ENCODE data around the gene RPS24.

Gene RPS24

DNA sequence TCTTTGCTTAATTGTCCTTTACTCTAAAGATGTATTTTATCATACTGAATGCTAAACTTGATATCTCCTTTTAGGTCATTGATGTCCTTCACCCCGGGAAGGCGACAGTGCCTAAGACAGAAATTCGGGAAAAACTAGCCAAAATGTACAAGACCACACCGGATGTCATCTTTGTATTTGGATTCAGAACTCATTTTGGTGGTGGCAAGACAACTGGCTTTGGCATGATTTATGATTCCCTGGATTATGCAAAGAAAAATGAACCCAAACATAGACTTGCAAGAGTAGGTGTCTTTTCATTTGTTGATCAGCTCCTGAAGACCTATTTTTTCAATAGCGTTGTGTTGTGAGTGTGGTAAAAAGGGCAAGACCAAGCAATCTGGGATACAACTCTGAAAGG, 1.8 kb downstream of the RPS24 start:
- Histone ChIP-seq H3K4me3 (ENCODE audit: low read length) (peak overlapping the region; percentile 98), H3K9me2 (replicated peaks; ENCODE audit: insufficient read depth, low read length) (no peaks in the 10 kb centered on the region), H3K27ac (ENCODE audit: low read length) (no peak overlapping the region), H3K9ac (ENCODE audit: low read length) (peak overlapping the region; percentile 92; the same call in 1 of the 2 replicates), H3K27me3 (replicated peaks; ENCODE audit: insufficient read depth, low read length) (no peaks in the 10 kb centered on the region), H2AFZ (ENCODE audit: low read length) (no peak overlapping the region), H3K9me3 (replicated peaks; ENCODE audit: insufficient read depth, low read length) (no peaks in the 10 kb centered on the region), H3K4me2 (ENCODE audit: low read depth, low read length) (peak overlapping the region; percentile 99), H3K36me3 (replicated peaks; ENCODE audit: insufficient read depth, low read length) (peaks cover 29% of the 10 kb centered on the region), H3F3A (ENCODE audit: insufficient read depth, low read length) (peaks cover 50% of the 10 kb centered on the region), H3K79me2 (ENCODE audit: low read length) (peaks cover 68% of the 10 kb centered on the region), H4K20me1 (ENCODE audit: insufficient read depth, low read length) (peaks cover 44% of the 10 kb centered on the region), H3K4me1 (ENCODE audit: low read length) (peaks cover 26% of the 10 kb centered on the region)
- TF ChIP-seq, protein P1, sequence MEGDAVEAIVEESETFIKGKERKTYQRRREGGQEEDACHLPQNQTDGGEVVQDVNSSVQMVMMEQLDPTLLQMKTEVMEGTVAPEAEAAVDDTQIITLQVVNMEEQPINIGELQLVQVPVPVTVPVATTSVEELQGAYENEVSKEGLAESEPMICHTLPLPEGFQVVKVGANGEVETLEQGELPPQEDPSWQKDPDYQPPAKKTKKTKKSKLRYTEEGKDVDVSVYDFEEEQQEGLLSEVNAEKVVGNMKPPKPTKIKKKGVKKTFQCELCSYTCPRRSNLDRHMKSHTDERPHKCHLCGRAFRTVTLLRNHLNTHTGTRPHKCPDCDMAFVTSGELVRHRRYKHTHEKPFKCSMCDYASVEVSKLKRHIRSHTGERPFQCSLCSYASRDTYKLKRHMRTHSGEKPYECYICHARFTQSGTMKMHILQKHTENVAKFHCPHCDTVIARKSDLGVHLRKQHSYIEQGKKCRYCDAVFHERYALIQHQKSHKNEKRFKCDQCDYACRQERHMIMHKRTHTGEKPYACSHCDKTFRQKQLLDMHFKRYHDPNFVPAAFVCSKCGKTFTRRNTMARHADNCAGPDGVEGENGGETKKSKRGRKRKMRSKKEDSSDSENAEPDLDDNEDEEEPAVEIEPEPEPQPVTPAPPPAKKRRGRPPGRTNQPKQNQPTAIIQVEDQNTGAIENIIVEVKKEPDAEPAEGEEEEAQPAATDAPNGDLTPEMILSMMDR (IDR thresholded peaks at IDR 0.05; ENCODE audit: low read length), result no peak
- TF ChIP-seq EZH2 (optimal IDR thresholded peaks at IDR 0.05; ENCODE audit: low read depth, low read length) (no peak), EZH2phosphoT487 (IDR thresholded peaks at IDR 0.05; ENCODE audit: low read length) (no peak)
- DNase-seq, result no peak

- peaks cover 74% of the 10 kb centered on the region for H3K79me2 ChIP-seq (ENCODE audit: low read length)
- TF ChIP-seq EZH2phosphoT487 (IDR thresholded peaks at IDR 0.05; ENCODE audit: low read length), result no peak
- no peak for TF ChIP-seq EZH2 (optimal IDR thresholded peaks at IDR 0.05; ENCODE audit: low read depth, low read length)
- TF ChIP-seq, protein P1 (IDR thresholded peaks at IDR 0.05; ENCODE audit: low read length), result no peak
- H3K36me3 ChIP-seq (replicated peaks; ENCODE audit: insufficient read depth, low read length), result peaks cover 35% of the 10 kb centered on the region
- H3K4me2 ChIP-seq (ENCODE audit: low read depth, low read length), result peak overlapping the region; percentile 99
- no peaks in the 10 kb centered on the region for H3K27me3 ChIP-seq (replicated peaks; ENCODE audit: insufficient read depth, low read length)
- no peak overlapping the region; the same call in 1 of the 2 replicates for H3K9ac ChIP-seq (ENCODE audit: low read length)
- no peak overlapping the region for H3K27ac ChIP-seq (ENCODE audit: low read length)
- peaks cover 50% of the 10 kb centered on the region for H4K20me1 ChIP-seq (ENCODE audit: insufficient read depth, low read length)
- no peak overlapping the region for H2AFZ ChIP-seq (ENCODE audit: low read length)
- peaks cover 56% of the 10 kb centered on the region for H3F3A ChIP-seq (ENCODE audit: insufficient read depth, low read length)
- no peaks in the 10 kb centered on the region for H3K9me3 ChIP-seq (replicated peaks; ENCODE audit: insufficient read depth, low read length)
- peaks cover 26% of the 10 kb centered on the region for H3K4me1 ChIP-seq (ENCODE audit: low read length)
- no peak for DNase-seq
- no peaks in the 10 kb centered on the region for H3K9me2 ChIP-seq (replicated peaks; ENCODE audit: insufficient read depth, low read length)
- H3K4me3 ChIP-seq (ENCODE audit: low read length), result peak overlapping the region; percentile 98
Observed at GRCh38 chr10:78035933-78036583, 2.4 kb downstream of the RPS24 start.

GRCh38 chr10:78038105-78038504, 4.4 kb downstream of the RPS24 start:
- no peak overlapping the region for H3K4me3 ChIP-seq (ENCODE audit: low read length)
- peaks cover 40% of the 10 kb centered on the region for H3K36me3 ChIP-seq (replicated peaks; ENCODE audit: insufficient read depth, low read length)
- no peak for DNase-seq
- H3K9ac ChIP-seq (ENCODE audit: low read length), result no peak overlapping the region
- H3F3A ChIP-seq (ENCODE audit: insufficient read depth, low read length), result peaks cover 67% of the 10 kb centered on the region
- no peak for TF ChIP-seq EZH2 (optimal IDR thresholded peaks at IDR 0.05; ENCODE audit: low read depth, low read length)
- TF ChIP-seq EZH2phosphoT487 (IDR thresholded peaks at IDR 0.05; ENCODE audit: low read length), result no peak
- TF ChIP-seq, protein P1 (IDR thresholded peaks at IDR 0.05; ENCODE audit: low read length), result no peak
- no peaks in the 10 kb centered on the region for H3K27me3 ChIP-seq (replicated peaks; ENCODE audit: insufficient read depth, low read length)
- H3K4me2 ChIP-seq (ENCODE audit: low read depth, low read length), result no peak overlapping the region
- H3K4me1 ChIP-seq (ENCODE audit: low read length), result peaks cover 30% of the 10 kb centered on the region
- peaks cover 82% of the 10 kb centered on the region for H3K79me2 ChIP-seq (ENCODE audit: low read length)
- H3K9me2 ChIP-seq (replicated peaks; ENCODE audit: insufficient read depth, low read length), result no peaks in the 10 kb centered on the region
- peaks cover 58% of the 10 kb centered on the region for H4K20me1 ChIP-seq (ENCODE audit: insufficient read depth, low read length)
- no peak overlapping the region for H3K27ac ChIP-seq (ENCODE audit: low read length)
- H2AFZ ChIP-seq (ENCODE audit: low read length), result no peak overlapping the region
- H3K9me3 ChIP-seq (replicated peaks; ENCODE audit: insufficient read depth, low read length), result no peaks in the 10 kb centered on the region

Measured in MM.1S (cell line).